ENCODE results near the gene YES1. TPM values are rescaled to one million over a fixed set of nuclear protein-coding genes. Genes with fewer than 3 reads are reported as not detected.

YES1 gene
- total RNA-seq, 1 experiment from 2014 or later, result 84.5 TPM

- DNase-seq (ENCODE audit: low read depth, low spot score) (no peak), ATAC-seq (no peak)
- Histone ChIP-seq H3K9me2 (ENCODE audit: insufficient read depth) (no peaks in the 10 kb centered on the region), H4K20me1 (ENCODE audit: insufficient read depth) (0 out of 2 replicates have a peak, but pooled peaks cover 3% of the 10 kb centered on the region), H3K27me3 (ENCODE audit: insufficient read depth, low read length) (no peaks in the 10 kb centered on the region), H3K4me1 (ENCODE audit: control insufficient read depth in 1 of 2, insufficient read depth in 2 of 2, low read length in 2 of 2) (no peaks in the 10 kb centered on the region), H3K36me3 (ENCODE audit: control insufficient read depth in 1 of 2, insufficient read depth in 2 of 2, low read length in 2 of 2) (no peaks in the 10 kb centered on the region), H3K4me2 (ENCODE audit: low read length) (no peak overlapping the region), H3K27ac (ENCODE audit: low read depth, low read length) (no peak overlapping the region), H3K79me2 (ENCODE audit: insufficient read depth, low read length) (peaks cover 93% of the 10 kb centered on the region), H2AFZ (ENCODE audit: low read depth, low read length, poor library complexity, severe bottlenecking) (no peak overlapping the region), H3K9me3 (ENCODE audit: control insufficient read depth in 1 of 2, insufficient read depth in 1 of 2, low read depth in 1 of 2, low read length in 2 of 2) (no peaks in the 10 kb centered on the region), H3K9ac (ENCODE audit: low read length) (no peak overlapping the region), H3K4me3 (replicated peaks in 1 of 2; ENCODE audit: low read depth in 1 of 2, low read length in 2 of 2) (no peak overlapping the region)
- intact Hi-C loops (cut with micrococcal nuclease), result no loop called here
- TF ChIP-seq EGR1 (IDR thresholded peaks at IDR 0.05; ENCODE audit: low read depth) (no peak), SIN3A (IDR thresholded peaks at IDR 0.05; ENCODE audit: low read depth) (no peak), RAD21 (IDR thresholded peaks at IDR 0.05; ENCODE audit: low read depth) (no peak), TCF7L2 (IDR thresholded peaks at IDR 0.05; ENCODE audit: borderline replicate concordance, extremely low read depth, insufficient read depth, insufficient read length) (no peak), EZH2phosphoT487 (IDR thresholded peaks at IDR 0.05; ENCODE audit: borderline replicate concordance) (no peak), ZFX (IDR thresholded peaks at IDR 0.05) (no peak), POLR2AphosphoS5 (IDR thresholded peaks at IDR 0.05; ENCODE audit: low read depth, low read length) (no peak), SP1 (IDR thresholded peaks at IDR 0.05; ENCODE audit: low read depth) (no peak), FOSL1 (IDR thresholded peaks at IDR 0.05; ENCODE audit: low read depth) (no peak), SRF (IDR thresholded peaks at IDR 0.05; ENCODE audit: low read depth) (no peak), ZNF274 (IDR thresholded peaks at IDR 0.05; ENCODE audit: low read depth, low read length) (no peak), POLR2A (IDR thresholded peaks at IDR 0.05; ENCODE audit: borderline replicate concordance, extremely low read depth, insufficient read depth, insufficient read length) (no peak), CBX3 (IDR thresholded peaks at IDR 0.05; ENCODE audit: low read depth) (no peak), CEBPB (IDR thresholded peaks at IDR 0.05; ENCODE audit: low read depth) (no peak)
- TF ChIP-seq, protein P1, sequence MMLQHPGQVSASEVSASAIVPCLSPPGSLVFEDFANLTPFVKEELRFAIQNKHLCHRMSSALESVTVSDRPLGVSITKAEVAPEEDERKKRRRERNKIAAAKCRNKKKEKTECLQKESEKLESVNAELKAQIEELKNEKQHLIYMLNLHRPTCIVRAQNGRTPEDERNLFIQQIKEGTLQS (IDR thresholded peaks at IDR 0.05), result no peak
- TF ChIP-seq, protein P2, sequence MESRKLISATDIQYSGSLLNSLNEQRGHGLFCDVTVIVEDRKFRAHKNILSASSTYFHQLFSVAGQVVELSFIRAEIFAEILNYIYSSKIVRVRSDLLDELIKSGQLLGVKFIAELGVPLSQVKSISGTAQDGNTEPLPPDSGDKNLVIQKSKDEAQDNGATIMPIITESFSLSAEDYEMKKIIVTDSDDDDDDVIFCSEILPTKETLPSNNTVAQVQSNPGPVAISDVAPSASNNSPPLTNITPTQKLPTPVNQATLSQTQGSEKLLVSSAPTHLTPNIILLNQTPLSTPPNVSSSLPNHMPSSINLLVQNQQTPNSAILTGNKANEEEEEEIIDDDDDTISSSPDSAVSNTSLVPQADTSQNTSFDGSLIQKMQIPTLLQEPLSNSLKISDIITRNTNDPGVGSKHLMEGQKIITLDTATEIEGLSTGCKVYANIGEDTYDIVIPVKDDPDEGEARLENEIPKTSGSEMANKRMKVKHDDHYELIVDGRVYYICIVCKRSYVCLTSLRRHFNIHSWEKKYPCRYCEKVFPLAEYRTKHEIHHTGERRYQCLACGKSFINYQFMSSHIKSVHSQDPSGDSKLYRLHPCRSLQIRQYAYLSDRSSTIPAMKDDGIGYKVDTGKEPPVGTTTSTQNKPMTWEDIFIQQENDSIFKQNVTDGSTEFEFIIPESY (IDR thresholded peaks at IDR 0.05; ENCODE audit: extremely low read depth, insufficient replicate concordance, low read length), result no peak
- TF ChIP-seq, protein P3, sequence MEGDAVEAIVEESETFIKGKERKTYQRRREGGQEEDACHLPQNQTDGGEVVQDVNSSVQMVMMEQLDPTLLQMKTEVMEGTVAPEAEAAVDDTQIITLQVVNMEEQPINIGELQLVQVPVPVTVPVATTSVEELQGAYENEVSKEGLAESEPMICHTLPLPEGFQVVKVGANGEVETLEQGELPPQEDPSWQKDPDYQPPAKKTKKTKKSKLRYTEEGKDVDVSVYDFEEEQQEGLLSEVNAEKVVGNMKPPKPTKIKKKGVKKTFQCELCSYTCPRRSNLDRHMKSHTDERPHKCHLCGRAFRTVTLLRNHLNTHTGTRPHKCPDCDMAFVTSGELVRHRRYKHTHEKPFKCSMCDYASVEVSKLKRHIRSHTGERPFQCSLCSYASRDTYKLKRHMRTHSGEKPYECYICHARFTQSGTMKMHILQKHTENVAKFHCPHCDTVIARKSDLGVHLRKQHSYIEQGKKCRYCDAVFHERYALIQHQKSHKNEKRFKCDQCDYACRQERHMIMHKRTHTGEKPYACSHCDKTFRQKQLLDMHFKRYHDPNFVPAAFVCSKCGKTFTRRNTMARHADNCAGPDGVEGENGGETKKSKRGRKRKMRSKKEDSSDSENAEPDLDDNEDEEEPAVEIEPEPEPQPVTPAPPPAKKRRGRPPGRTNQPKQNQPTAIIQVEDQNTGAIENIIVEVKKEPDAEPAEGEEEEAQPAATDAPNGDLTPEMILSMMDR (IDR thresholded peaks at IDR 0.05 in 2 of 3, conservative IDR thresholded peaks at IDR 0.05 in 1 of 3; ENCODE audit: borderline replicate concordance in 1 of 3, insufficient read depth in 1 of 3, low read depth in 2 of 3, low read length in 2 of 3), result no peak
- ChIA-PET CTCF (no interaction called here), POLR2A (no interaction called here), RAD21 (ENCODE audit: low non-redundant PET in 1 of 2, low total read pairs in 2 of 2, uncharacterized antibody in 2 of 2, unreplicated experiment in 2 of 2) (no interaction called here)
- no TSS peak for BruUV-seq (replicated peaks)
Observed at GRCh38 chr18:784470-785172, 27.4 kb downstream of the YES1 start.
